ENCODE measurements around the gene PMM1.
"Not testable (repeated sequence)": the region's sequence is repeated elsewhere in the genome, so short reads cannot be mapped to it uniquely, and the experiment has no call there.

The PMM1 gene

GRCh38 chr22:41561335-41561734, 28.3 kb downstream of the PMM1 start:
- peak overlapping the region; percentile 55; the same call in 1 of the 2 replicates for H3K4me3 ChIP-seq (ENCODE audit: low read length)
- no peaks in the 10 kb centered on the region for H3K36me3 ChIP-seq (ENCODE audit: insufficient read depth, low read depth, low read length)
- H3K9ac ChIP-seq (ENCODE audit: low read depth, low read length), result no peak overlapping the region
- H3K27me3 ChIP-seq (ENCODE audit: insufficient read depth, low read length), result no peaks in the 10 kb centered on the region
- peaks cover 25% of the 10 kb centered on the region for H3K4me1 ChIP-seq (ENCODE audit: insufficient read depth, low read length)
- no peaks in the 10 kb centered on the region for H3K9me3 ChIP-seq (ENCODE audit: insufficient read depth, low read depth, low read length)
- H3K27ac ChIP-seq (ENCODE audit: low read length), result no peak overlapping the region

DNA sequence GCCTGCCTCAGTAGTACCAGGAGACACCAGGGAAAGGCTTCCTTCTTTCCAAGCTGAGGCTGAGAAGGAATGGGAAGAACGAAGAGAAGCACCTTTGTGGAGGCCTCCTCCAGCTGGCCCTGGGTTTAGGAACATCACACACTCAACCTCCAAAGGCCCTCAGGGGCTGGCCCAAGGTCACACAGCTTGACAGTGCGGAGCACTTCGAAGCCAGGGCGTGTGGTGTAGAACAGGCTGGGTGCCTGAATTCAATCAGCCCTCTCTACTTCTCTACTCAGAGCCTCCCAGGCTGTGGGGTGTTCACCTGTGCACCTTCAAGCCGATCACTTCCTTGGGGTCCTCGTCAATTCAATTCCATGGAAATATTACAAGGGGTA, 29.6 kb downstream of the PMM1 start:
- H3K9me3 ChIP-seq (ENCODE audit: insufficient read depth, low read depth, low read length), result no peaks in the 10 kb centered on the region
- H3K9ac ChIP-seq (ENCODE audit: low read depth, low read length), result peak overlapping the region; percentile 27; the same call in 1 of the 2 replicates
- no peak overlapping the region for H3K27ac ChIP-seq (ENCODE audit: low read length)
- H3K27me3 ChIP-seq (ENCODE audit: insufficient read depth, low read length), result no peaks in the 10 kb centered on the region
- H3K36me3 ChIP-seq (ENCODE audit: insufficient read depth, low read depth, low read length), result no peaks in the 10 kb centered on the region
- peaks cover 25% of the 10 kb centered on the region for H3K4me1 ChIP-seq (ENCODE audit: insufficient read depth, low read length)
- no peak overlapping the region for H3K4me3 ChIP-seq (ENCODE audit: low read length)

GRCh38 chr22:41558241-41558630, 31.4 kb downstream of the PMM1 start:
- H3K27me3 ChIP-seq (ENCODE audit: insufficient read depth, low read length); H3K36me3 ChIP-seq (ENCODE audit: insufficient read depth, low read depth, low read length); H3K9ac ChIP-seq (ENCODE audit: low read depth, low read length); H3K4me3 ChIP-seq (ENCODE audit: low read length); H3K9me3 ChIP-seq (ENCODE audit: insufficient read depth, low read depth, low read length); H3K27ac ChIP-seq (ENCODE audit: low read length): not testable (repeated sequence)
- peaks cover 25% of the 10 kb centered on the region for H3K4me1 ChIP-seq (ENCODE audit: insufficient read depth, low read length)

DNA sequence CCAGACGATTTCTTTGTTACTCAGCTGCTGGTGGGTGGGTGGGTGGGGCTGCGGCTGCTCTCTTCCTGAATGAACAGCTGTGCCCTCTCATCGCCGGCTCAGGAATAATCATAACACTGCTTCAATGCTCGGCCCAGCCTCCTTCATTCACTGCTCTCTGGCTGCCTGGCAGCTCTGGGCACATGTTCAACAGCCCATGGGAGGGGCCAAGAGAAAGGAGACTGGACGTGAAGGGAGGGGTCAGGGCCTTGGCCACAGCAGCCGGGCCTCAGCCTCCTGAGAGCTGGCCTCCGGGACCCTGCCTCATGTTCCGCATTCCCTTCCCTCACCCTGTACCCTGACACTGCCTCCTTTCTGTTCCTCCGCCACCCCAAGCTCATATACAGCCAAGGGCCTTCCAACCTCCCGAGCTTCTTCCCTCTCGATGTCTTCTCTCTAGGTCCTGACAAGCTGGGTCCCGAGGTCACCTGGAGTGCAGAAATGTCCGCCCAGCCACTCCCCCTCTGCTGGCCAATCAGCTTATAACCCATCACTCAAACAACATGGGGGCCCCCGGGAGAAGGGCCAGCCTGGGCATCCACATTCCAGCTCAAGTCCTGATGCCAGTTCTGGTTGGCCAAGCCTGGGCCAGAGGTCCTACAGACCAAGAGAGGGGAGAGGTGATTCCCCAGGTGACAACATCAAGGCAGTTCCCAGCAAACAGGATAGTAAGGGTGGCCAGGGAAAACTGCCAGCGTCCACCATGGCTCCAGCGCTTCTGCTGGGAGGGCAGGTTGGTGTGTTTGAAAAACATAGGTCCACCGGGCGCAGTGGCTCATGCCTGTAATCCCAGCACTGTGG, 32.0 kb downstream of the PMM1 start:
- Histone ChIP-seq H3K9ac (ENCODE audit: low read depth, low read length) (0 out of 2 replicates have a peak overlapping the region, but pooled peaks have one; percentile 20), H3K27me3 (ENCODE audit: insufficient read depth, low read length) (no peaks in the 10 kb centered on the region), H3K9me3 (ENCODE audit: insufficient read depth, low read depth, low read length) (no peaks in the 10 kb centered on the region), H3K4me3 (ENCODE audit: low read length) (no peak overlapping the region), H3K4me1 (ENCODE audit: insufficient read depth, low read length) (peaks cover 22% of the 10 kb centered on the region), H3K27ac (ENCODE audit: low read length) (no peak overlapping the region), H3K36me3 (ENCODE audit: insufficient read depth, low read depth, low read length) (no peaks in the 10 kb centered on the region)

- no peaks in the 10 kb centered on the region for H3K36me3 ChIP-seq (ENCODE audit: insufficient read depth, low read depth, low read length)
- no peak overlapping the region for H3K9ac ChIP-seq (ENCODE audit: low read depth, low read length)
- no peaks in the 10 kb centered on the region for H3K9me3 ChIP-seq (ENCODE audit: insufficient read depth, low read depth, low read length)
- H3K27me3 ChIP-seq (ENCODE audit: insufficient read depth, low read length), result no peaks in the 10 kb centered on the region
- H3K27ac ChIP-seq (ENCODE audit: low read length), result no peak overlapping the region
- peaks cover 11% of the 10 kb centered on the region for H3K4me1 ChIP-seq (ENCODE audit: insufficient read depth, low read length)
- H3K4me3 ChIP-seq (ENCODE audit: low read length), result no peak overlapping the region
Measured at GRCh38 chr22:41556561-41556960, 33.1 kb downstream of the PMM1 start.

DNA sequence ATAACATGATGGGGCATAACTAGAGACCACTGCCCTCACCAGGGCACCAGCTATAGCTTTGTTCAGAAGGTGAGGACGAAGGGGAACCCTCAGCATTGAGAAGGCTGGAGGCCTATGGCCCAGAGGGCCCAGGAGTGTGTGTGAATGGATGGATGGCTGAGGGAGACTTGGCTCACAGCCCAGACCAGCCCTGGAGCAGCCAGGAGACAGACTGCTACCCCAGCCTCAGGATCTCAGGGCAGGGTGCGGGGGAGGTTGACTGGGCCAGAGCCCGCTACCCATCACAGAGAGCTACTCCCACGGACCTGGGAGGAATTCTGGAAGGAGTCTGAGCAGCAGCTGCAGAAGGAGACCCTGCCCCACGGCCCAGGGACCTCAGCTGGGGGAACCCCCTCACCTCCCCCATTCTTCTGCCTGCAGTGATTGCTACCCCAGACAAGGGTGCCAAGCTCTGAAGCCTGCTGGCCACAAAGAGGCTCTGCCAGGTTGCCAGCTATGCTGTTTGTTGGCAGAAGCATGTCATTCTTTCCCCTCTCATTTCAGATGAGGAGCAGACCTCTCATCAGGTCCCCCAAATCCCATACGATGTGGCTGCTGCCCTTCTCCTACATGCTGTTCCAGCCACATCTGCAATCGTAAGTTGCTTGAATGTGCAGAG, 34.2 kb downstream of the PMM1 start:
- Histone ChIP-seq H3K27me3 (ENCODE audit: insufficient read depth, low read length) (no peaks in the 10 kb centered on the region), H3K36me3 (ENCODE audit: insufficient read depth, low read depth, low read length) (no peaks in the 10 kb centered on the region), H3K4me1 (ENCODE audit: insufficient read depth, low read length) (peaks cover 5% of the 10 kb centered on the region), H3K9me3 (ENCODE audit: insufficient read depth, low read depth, low read length) (no peaks in the 10 kb centered on the region), H3K27ac (ENCODE audit: low read length) (no peak overlapping the region), H3K4me3 (ENCODE audit: low read length) (no peak overlapping the region), H3K9ac (ENCODE audit: low read depth, low read length) (no peak overlapping the region)

GRCh38 chr22:41551877-41552582, 37.6 kb downstream of the PMM1 start:
- Histone ChIP-seq H3K27me3 (ENCODE audit: insufficient read depth, low read length) (no peaks in the 10 kb centered on the region), H3K9ac (ENCODE audit: low read depth, low read length) (no peak overlapping the region), H3K9me3 (ENCODE audit: insufficient read depth, low read depth, low read length) (no peaks in the 10 kb centered on the region), H3K4me3 (ENCODE audit: low read length) (no peak overlapping the region), H3K27ac (ENCODE audit: low read length) (no peak overlapping the region), H3K36me3 (ENCODE audit: insufficient read depth, low read depth, low read length) (no peaks in the 10 kb centered on the region), H3K4me1 (ENCODE audit: insufficient read depth, low read length) (no peaks in the 10 kb centered on the region)

- H3K27me3 ChIP-seq (ENCODE audit: insufficient read depth, low read length), result no peaks in the 10 kb centered on the region
- no peak overlapping the region for H3K27ac ChIP-seq (ENCODE audit: low read length)
- H3K9me3 ChIP-seq (ENCODE audit: insufficient read depth, low read depth, low read length), result no peaks in the 10 kb centered on the region
- no peak overlapping the region for H3K9ac ChIP-seq (ENCODE audit: low read depth, low read length)
- H3K4me3 ChIP-seq (ENCODE audit: low read length), result no peak overlapping the region
- no peaks in the 10 kb centered on the region for H3K4me1 ChIP-seq (ENCODE audit: insufficient read depth, low read length)
- H3K36me3 ChIP-seq (ENCODE audit: insufficient read depth, low read depth, low read length), result no peaks in the 10 kb centered on the region
Measured at GRCh38 chr22:41550952-41551491, 38.6 kb downstream of the PMM1 start.

DNA sequence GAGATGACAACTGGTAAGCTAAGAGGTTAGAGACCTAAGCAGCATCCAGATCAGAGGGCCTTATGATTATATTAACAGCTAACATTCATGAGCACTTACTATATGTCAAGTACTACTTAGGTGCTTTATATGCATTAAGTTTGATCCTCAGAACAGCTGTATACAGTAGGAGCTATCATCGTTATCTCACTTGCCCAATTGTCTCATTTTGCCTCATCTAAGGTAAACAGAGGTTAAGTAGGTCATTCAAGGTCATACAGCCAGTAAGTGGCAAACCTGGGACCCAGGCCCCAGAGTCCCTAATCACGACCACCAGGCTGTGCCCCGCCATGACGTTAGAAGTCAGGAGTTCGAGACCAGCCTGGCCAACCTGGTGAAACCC, 40.8 kb downstream of the PMM1 start:
- H3K4me3 ChIP-seq (ENCODE audit: low read length), result no peak overlapping the region
- no peaks in the 10 kb centered on the region; the same call in 1 of the 2 replicates for H3K4me1 ChIP-seq (ENCODE audit: insufficient read depth, low read length)
- H3K9me3 ChIP-seq (ENCODE audit: insufficient read depth, low read depth, low read length), result no peaks in the 10 kb centered on the region

GRCh38 chr22:41544671-41545476, 44.8 kb downstream of the PMM1 start:
- Histone ChIP-seq H3K4me3 (ENCODE audit: low read length) (peak overlapping the region; percentile 94), H3K9ac (ENCODE audit: low read depth, low read length) (peak overlapping the region; percentile 11; the same call in 1 of the 2 replicates), H3K9me3 (ENCODE audit: insufficient read depth, low read depth, low read length) (no peaks in the 10 kb centered on the region), H3K36me3 (ENCODE audit: insufficient read depth, low read depth, low read length) (no peaks in the 10 kb centered on the region; the same call in 1 of the 2 replicates), H3K4me1 (ENCODE audit: insufficient read depth, low read length) (no peaks in the 10 kb centered on the region; the same call in 1 of the 2 replicates), H3K27me3 (ENCODE audit: insufficient read depth, low read length) (0 out of 2 replicates have a peak, but pooled peaks cover 5% of the 10 kb centered on the region), H3K27ac (ENCODE audit: low read length) (no peak overlapping the region)

More for the DNA sequence above, 40.8 kb downstream of the PMM1 start:
- Histone ChIP-seq H3K27ac (ENCODE audit: low read length) (no peak overlapping the region), H3K36me3 (ENCODE audit: insufficient read depth, low read depth, low read length) (no peaks in the 10 kb centered on the region), H3K27me3 (ENCODE audit: insufficient read depth, low read length) (0 out of 2 replicates have a peak, but pooled peaks cover 5% of the 10 kb centered on the region), H3K9ac (ENCODE audit: low read depth, low read length) (no peak overlapping the region)
